Nucleus accumbens (tissue), 56 donors: Measurements from ENCODE around the gene HOXB8.

ENCODE experiments used
- DNase-seq, 56 donors: peaks; one replicate each; lab custom pipeline; 2025; lab: John Stamatoyannopoulos, UW

HOXB8 gene

DNA sequence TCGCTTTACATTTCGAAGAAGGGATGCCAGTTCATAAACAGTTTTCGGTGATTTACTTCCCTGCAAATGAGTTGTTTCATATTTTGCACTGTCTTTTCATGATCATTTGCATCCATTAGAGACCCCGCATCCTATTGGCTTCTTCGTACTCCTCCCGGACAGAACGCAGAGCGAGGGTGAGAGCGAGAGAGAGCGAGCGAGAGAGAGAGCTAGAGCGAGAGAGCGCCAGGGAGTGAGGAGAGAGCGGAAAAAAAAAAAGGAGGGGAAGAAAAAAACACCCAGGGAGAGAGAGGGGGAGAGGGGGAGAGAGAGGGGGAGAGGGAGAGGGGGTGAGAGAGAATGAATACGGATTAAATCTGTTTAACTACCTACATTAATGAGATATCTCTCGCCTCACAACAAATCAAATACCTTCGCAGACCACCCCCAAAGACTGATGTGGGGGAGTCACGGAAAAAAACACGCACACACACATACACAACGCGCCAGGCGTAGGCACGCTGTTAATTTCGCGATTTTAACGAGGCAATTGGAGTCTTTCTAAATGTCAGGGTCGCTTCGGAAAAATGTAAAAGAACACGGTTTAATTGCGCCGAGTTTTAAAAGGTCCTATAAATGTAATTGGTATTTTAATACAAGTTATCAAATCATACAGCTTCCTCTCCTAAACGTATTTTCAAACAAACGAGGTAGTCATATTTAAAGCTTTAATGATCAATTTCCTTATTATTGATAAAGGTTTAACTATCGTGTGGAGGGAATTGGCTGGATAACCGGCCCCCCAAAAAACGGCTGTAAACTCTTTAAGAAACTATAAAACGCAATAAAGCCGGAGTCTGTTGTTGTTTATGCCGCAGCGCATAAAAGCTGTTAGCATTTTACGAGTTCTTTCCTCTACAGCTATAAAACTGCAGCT, at the start of gene HOXB8:
Gene HOXB8 (minus strand): TSS at position 246 of the 916 bp plus-strand sequence. CDS start 588 bp downstream, outside the sequence.
- no peak for DNase-seq

DNA sequence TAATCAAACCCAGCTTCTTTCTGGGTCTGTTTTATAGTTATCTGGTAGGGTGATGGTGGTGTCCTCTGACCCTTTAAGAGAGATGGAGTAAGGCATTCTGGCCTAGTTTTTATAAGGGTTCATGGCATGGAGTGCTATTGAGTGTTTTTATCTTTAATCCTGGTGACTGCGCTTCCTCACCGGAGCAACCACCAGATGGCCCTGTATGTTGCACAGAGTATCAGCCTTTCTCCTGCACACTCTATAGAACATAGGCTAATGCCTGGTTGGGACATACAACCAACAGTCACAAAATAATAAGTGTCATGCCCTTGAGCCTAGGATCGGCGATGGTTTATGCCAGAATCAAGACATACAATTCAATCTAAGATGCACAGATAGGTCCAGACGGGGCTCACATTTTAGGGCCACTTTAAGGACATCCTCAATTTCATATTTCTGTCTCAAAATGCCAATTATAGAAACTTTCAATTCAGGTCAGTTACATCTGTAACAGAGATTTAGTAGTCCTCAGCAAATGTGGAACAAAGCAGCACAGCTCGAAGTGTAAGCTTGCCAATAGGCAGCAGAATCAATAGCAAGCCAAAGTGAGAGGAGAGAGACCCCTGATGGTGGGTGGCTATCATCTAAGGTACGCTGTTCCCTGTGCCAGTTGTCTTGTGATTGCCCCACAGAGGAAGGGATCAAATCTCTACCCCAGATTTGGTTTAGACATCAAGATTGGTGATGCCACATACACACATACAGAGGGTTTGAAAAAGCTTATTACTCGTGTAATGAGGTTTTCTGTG, 48.2 kb upstream of the HOXB8 start:
- DNase-seq = no peak

DNA sequence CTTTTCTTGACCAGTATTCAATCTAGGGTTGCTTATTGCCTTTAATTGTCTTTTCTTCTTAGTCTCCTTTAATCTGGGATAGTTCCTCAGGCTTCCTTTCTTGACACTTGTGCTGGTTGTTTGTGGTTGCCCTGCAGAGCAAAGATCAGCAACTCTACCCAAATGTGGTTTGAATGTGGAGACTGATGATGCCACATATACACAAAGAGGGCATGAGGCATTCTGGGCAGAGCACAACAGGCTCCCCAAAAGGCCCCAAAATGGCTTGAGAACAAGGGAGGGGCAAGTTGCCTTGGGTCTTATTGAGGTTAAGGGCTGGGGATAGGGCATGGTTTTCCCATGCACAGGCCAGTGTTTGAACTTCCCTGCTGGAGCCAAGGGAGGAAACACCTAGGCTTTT, 40.8 kb upstream of the HOXB8 start:
- no peak for DNase-seq

DNA sequence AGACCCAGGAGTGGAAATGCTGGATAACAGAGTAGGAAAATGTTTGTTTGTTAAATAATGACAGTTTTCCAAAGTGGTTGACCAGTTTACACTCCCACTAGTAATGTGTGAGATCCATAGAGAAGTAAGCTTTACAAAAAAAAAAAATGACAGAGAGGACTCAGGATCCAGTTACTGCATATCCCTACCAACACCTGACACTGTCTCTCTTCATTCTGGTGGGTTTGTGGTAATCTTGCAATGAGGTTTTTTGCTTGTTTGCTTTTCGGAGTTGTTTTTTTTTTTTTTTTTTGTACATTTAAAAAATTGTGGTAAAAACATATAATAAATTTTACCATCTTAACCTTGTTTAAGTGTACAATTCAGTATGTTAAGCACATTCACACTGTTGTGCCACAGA, 34.6 kb upstream of the HOXB8 start:
- no peak for DNase-seq

DNA sequence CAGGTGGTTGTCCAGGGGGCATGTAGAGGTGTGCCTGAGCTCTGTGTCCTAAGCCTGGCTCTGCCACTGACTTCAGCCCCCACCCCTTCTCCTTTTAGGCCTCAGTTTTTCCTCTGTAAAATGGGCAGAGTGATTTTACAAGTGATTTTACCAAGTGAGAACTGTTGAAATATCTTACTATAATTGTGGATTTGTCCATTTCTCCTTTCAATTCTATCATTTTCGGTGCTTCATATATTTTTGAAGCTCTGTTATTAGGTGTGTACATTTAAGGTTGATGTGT, 32.8 kb upstream of the HOXB8 start:
- no peak for DNase-seq

DNA sequence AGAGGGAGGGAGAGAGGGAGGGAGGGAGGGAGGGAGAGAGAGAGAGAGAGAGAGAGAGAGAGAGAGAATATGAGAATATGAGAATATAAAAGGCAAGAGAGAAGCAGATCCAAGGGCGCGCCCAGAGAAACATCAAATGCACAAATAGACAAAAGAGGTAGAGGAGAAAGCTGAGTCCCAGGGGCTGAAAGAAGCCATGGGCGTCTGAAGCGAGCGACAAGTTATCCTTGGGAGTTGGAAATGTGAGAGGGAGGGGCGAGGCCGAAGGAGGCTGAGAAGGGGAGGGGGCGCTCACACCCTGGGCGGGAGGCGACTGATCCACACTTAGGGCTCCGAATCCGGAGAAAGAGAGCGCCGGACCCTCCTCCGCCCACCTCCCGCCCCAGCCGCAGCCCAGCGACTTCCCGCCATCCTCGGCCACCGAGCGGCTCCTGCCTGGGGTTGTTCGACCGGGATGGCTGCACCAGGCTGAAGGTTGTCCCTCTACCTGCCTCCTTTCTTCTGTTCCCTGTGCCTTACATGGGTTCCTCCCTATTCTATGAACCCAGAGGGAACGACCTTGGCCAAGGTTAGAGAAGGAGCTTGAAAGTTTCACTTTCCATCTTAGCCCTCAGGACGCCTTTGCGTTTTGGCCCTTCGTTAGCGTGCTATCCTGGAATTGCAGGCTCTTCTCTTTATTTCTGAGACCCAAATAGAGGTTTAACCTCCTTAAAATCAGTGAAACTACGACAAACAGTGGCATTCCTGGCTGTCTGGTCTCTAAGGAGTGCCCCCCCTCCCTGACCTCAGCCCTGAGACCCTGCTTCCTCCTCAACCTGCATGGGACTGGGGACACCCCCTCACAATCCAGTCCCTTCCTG, 32.2 kb upstream of the HOXB8 start:
- no peak for DNase-seq

DNA sequence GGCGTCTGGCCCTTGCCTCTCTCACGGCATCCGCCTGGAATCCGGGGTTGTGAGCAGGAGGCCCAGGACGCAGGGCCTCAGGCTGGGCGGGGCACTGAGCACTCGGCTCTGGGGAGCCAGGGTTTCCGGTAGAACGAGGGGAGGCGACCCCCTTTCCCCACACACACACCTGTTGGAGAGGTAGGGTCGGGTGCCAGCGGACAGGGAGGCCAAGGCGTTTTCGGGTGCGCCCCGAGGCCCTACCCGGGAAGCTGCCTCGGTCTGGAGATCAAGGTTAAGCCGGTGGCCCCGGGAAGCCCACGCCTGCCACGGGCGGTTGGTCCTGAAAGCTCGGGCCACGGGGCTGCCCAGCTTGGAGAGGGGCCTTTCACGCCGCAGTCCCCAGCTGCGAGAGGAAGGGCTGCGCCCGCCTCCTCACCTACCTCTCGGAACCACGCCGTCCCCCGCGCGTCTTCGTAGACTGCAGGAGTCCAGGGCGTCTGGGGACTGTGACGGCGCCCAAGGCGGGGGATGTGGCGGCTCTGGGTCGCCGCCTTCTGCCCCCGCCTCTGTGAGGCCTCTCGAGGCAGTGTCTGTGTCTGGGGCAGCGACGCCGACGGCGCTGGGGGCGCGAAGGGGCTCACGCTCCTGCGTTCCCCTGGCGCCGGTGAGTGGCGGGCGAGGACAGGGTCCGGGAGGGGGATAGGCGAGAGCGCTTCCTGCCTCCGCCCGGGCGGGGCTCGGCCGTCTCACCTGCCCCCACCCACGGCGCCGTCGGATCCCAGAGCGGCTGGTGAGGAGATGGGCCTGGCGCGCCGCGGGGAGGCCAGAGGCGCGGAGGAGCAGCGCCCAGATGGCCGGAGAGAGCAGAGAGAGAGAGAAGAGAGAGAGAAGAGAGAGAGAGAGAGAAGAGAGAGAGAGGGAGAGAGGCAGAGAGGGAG, 31.4 kb upstream of the HOXB8 start:
- no peak for DNase-seq

DNA sequence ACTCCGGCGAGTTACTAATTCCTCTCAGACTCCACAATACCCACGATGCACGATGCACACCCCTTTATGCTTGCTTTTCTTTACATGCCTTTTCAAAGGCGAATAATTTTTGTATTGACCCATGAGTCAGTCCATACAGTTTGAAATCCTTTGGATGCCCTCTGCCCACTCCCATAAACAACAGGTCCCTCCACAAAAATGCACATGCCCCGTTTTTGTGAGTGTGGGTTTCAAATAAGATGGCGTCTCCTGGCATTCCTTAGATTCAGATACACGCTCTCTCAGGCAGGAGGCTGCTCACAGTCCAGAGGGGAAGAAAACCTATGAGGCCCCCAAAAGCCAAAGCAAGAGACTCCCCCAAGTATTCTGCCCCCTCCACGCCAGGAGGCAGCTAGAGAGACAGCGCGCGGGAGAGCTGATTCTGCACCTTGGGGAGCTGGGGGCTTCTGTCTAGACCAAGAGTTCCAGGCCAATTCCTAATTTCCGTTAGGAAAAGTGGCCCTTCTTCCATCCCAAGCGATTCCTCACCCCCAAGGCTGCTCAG, 30.6 kb upstream of the HOXB8 start:
- no peak for DNase-seq

DNA sequence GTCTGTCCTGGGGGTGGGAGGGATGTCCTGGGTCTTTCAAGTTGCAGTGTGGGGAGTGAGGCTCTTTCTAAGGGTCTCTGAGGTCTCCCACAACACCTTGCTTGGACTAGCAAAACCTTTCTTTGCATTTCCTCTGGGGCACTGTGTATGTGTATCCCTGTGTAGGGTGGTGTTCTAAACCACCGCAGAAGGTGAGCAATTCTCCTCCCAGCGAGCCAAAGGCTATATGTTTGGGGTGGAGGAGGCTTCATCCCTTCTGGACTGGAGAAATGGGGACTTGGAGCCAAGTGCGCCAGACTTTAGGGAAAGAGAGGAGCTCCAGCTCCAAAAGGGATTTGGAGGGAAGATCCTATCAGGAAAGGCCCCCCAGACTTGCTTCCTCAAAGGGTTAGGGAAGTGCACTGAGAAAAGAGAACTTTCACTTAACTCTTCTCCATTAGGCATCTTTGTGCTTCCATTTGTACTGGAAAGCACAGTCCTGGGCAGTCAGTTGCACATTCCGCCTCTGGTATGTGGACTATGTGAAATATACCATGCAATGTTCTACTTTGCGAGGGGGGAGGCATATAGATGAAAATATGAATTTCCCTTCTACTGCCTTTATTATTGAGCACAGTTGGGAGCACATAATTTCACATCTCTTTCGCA, 29.9 kb upstream of the HOXB8 start:
- DNase-seq = no peak

DNA sequence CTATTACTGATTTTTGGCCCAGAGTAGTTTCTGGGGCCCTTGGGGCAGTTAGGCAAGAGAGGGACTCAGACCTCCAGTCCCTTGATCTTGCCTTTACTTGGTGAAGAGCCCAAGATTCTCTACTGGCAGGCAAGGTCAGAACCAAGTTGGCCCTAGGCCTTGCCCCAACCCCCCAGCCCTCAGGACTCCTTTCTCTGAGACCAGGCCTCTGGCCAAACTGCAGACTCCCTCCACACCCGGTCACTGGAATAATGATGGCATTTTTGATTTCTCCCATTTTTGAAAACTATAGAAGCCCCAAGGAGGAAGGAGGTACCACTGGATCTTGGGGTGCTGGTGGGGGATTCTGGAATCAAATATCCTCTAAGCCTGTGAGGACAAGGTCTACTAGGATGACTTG, 29.1 kb upstream of the HOXB8 start:
- DNase-seq = no peak

DNA sequence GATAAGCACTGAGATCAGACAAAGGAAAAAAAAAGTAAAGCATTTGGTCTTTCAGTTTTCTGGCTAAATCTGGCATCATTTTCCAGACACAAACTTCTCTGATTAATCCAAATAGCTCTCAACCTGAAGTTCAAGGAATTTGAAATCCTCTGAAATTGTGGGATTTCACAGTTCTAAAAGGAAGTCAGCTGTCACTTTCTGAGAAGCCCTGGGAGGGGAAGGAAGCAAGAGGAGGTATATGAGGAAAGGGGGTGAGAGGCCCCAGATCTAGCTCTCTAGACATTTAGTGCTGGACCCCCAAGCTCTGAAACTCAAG, 28.6 kb upstream of the HOXB8 start:
- no peak for DNase-seq

DNA sequence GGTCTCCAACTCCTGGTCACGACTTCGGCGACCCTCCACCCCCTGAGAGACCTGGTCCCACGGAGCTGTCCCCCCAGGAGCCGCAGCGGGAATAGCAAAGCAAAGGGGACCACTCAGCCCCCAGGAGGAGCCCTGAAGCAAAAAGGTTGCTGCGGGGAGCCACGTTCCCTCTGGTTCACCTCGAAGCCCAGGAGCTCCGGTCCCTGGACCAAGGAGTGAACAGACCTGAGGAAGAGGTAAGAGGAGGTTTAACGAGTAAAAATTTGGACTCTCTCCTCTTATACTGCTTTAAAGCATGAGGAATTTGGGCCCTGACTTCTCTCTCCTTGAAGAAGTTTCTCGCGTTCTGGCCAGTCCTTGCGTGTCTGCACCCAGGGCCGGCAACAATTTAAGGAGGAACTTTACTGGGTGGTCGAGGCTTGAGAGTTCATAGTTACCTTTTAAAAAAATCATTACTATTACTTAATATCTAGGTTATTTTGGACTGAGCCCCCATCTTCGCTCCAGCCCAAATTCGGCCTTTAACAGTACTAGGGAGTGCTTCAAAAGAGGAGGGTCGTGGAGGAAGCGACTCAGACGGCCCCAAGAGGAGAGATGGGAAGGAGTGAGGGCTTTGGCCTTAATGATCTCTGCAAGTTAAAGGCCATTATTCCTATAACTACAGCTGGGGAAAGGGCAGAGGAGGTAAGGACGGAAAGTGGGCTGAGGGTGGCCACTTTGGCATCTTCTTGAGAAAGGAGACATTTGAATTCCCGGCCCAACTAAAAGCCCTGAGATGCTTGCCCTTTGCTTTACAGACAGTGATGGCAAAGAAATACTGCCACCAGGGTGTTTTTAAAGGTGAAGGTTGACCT, 28.0 kb upstream of the HOXB8 start:
- no peak for DNase-seq

DNA sequence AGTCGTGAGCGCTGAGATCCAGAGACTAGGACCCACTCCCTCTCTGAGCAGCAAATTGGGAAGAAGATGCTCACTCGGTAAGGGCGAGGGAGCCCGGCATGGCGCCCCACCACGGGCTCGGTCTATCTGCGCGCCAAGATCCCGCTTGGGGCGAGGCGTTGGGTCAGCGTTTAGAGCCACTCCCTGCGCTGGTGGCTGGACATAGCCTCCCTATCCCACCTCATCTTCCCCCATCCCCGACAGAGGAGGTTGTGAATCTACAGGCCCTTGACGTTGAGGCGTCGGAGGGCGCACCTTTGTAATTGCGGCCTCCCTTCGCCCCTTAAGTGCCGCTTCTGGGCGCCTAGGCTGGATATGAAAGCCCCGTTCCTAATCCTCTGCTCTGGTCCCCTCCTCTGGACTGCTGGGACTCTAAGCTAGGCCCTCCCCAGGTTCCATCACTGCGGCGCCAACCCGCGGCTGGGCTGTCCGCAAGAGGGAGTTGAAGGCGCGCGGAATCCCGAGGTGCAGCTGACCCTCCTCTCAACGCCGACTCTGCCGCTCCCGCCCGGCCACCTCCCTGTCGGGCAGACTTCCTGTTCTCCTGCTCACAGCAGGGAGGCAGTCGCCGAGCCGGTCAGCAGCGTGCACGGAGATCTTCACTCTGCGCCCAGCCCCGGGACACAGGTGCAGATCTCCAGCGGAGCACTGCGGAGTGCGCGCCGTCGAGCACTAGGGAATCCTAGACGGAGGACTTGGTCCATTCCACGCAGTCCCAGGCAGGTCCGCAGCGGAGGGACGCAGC, 27.2 kb upstream of the HOXB8 start:
- no peak for DNase-seq

DNA sequence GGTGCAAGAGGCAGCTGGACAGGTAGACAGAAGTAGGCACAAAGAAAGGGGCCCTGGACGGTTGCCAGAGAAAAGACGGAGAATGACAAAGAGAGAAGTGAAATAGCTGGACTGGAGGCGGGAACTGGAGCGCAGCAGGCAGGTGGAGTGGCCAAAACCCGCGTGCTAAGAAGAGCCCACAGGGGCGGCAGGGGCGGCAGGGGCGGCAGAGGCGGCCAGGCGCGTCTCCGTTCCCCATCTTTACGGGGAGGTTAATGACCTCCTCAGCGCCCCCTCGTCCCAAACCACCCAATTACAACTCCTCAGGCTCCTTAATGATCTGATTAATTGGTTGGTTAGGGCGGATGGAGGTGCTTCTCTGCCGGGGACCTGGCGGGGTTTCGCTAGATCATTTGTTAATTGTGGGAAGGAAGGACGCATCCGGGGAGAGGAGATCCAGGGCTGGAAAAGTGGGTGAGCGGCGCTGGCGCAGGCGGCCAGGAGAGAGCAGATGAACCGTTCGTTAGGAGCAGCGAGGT, 26.5 kb upstream of the HOXB8 start:
- DNase-seq = no peak

DNA sequence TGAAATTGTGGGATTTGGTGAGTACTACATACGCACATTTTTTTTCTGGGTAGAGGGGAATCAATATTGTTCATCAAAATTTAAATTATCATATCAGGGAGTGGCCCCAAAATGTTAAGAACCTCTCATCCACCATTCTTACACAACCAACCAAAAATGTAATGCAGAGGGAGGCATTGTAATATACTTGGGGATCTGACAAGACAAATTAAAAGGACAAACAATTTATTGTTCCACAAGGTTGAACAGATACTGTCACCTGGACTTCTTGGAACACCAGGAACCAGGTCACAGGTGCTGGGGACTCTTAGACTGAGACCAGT, 25.7 kb upstream of the HOXB8 start:
- no peak for DNase-seq

DNA sequence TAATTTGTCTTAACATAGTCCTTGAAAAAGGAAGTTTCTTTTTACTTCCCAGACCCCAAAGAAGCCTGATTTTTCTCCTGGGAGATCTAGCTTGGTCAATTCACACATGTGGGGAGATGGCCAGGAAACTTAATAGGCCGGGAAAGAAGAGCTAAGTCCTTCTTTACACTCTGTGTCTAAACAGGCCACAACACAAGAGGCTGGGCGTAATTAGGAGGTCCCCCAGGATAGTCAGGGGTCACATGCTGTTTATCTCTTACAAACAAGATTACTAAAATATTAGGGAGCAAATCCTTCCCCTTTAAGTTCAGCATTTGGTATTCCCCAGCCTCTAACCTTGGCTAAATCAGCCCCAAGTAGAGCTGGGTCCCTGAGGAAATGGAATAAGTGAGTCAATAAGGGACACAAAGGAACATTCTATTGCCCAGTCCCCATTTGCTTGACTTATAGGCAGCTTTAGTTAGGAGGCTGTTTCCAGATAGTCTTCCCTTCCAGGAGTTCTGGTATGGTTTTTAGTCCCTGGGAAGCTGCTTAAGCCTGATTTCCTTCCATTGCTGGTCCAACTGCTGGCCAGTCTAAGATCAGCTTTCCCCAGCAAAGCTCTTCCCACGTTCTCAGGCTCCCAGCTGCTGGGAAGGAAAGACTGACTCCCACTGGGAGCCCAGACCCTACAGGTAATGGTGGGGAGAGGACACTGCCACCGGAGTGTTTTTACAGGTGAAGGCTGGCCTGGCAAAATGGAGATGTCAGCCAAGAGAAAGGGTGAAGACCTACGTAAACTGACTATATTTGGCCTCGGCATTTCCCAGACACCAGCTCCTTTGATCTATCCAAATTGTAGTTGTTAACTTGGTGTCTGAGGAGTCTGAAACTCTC, 25.1 kb upstream of the HOXB8 start:
- no peak for DNase-seq
